DMS153 (cell line): ENCODE results near the gene CSK.
"Not testable (repeated sequence)": the region's sequence is repeated elsewhere in the genome, so short reads cannot be mapped to it uniquely, and the experiment has no call there.

ENCODE experiments used
- DNase-seq: peaks from one replicate; lab custom pipeline; 2025; lab: John Stamatoyannopoulos, UW

The CSK gene

DNA sequence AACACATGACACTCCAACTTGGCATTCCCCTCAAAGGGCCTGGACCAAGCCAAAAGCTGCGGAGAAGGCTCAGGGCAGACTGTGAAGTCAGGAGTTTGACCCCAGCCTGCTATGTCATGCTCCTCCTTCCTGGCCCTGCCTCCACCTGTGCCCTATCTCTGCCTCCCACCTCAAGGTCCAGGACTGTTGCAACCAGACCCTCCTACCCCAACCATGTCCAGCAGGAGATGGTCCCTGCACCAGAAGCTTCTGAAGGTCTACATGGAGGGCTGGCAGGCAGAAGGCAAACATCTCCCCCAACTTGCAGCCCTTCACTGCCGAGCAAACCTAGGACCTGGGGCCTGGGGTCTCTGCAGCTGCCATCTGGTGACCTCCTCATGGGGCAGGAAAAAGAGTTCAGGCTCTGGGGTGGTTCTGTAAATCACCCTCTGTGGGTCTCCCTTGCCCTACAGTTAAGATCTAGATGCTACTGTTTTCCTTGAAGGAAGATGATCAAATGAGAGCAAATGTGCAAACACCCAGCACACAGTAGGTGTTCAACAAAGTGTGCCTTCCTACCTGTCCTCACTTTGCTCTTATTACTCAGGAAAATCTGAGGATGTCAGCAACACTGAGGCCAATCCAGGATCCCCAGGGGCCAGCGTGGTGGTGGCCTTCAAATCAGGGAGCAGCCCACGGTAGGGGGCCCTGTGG is 11.5 kb upstream of the CSK start:
- DNase-seq: no peak

DNA sequence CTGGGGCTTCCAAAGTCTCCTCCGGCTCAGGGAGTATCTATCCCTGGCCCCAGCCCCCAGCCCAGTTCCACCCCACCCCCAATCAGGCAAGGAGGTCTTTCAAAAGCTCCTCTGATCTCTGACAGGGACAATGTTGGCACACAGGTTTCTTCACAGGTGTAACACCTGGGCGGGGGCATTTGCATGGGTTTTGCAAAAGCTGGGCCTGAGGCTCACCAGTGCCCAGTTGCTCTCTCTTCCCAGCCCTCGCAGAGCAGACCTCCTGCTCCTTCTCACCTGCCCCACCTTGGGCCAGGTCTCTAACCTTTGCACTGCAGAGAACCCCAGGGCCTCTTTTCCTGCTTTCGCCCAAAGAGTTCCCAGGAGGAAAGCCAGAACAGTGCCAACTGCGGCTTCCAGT is 8.6 kb upstream of the CSK start:
- no peak for DNase-seq

DNA sequence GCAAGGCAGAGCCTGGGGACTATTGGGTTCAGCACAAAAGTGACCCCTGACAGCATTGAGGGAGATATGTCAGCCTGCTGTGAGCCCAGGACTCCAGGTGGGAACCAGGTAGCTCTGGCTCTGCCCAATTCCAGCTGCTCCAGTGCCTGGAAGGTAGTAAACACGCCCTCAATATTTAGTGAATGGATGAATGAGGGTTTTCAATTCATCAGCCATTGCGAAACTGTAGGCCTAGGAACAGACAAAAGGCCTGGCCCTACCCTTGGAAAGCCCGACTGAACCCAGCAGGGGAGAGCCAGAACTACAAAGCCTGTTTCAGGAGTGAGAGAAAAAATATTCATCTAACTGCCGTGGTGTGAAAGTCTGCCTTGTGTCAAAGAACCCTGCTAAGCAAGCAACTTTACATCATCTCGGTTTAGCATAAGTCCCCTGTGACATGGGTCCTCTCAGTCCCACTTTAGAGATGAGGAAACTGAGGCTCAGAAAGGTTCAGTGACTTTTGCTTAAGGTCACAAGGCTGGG is 8.1 kb upstream of the CSK start:
- peak; percentile 27 for DNase-seq

DNA sequence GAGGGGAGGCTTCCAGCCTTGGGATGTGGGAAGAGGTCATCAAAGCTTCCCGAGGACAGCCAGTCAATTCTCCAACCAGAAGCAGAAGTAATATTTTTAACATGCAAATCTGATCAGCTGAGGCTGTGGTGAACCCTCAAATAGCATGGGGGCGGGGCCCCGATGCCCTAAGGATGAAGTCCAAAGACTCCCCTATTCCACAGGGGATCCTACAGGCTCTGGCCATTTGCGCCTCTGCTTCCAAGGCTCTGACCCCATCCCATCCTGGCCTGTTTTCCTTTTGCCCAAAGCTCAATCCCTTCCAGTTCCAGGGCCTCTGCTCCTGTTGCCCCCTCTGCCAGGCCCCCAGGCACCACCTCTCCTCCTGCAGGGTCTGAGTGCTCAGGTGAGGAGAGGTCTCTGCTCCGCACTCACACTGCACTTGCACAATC is 6.7 kb upstream of the CSK start:
- DNase-seq: no peak

DNA sequence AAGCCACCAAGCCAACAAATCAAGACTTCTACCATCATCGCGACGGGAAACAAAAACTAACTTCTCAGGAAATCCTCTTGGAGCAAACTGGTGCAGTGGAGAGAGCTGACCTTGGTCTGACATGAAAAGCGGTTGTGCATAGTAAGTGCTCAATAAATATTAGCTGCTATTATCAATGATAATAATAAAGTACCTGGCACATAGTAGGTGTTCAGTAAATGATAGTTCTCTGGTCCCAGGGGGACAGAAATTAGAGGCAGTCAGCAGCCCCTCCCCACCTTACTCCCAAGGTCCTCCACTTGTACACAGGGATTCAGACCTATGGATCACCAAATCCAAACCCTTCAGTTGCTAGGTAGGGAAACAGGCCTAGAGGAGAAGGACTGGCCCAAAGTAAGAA is 6.0 kb upstream of the CSK start:
- no peak for DNase-seq

GRCh38 chr15:74776821-74777768 is 4.8 kb upstream of the CSK start:
- DNase-seq: no peak

GRCh38 chr15:74777769-74778598 is 3.9 kb upstream of the CSK start:
- no peak for DNase-seq

DNA sequence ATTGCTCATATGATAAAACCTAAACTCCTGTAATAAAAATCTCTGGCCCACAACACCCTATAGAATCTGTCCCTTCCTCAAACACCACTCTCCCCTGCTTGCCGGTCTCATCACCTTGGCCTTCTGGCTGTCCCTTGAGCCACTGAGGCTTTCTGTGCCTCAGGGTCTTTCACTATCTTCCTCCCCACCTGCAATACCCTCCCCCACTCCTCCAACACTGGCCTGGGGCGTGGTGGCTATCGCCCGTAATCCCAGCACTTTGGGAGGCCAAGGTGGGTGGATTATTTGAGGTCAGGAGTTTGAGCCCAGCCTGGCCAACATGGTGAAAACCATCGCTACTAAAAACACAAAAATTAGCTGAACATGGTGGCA is 3.3 kb upstream of the CSK start:
- DNase-seq: no peak

- DNase-seq: no peak
These were observed 2.7 kb upstream of the CSK start for GRCh38 chr15:74779162-74779648.

GRCh38 chr15:74780523-74781430 is 1.1 kb upstream of the CSK start:
- DNase-seq: no peak

DNA sequence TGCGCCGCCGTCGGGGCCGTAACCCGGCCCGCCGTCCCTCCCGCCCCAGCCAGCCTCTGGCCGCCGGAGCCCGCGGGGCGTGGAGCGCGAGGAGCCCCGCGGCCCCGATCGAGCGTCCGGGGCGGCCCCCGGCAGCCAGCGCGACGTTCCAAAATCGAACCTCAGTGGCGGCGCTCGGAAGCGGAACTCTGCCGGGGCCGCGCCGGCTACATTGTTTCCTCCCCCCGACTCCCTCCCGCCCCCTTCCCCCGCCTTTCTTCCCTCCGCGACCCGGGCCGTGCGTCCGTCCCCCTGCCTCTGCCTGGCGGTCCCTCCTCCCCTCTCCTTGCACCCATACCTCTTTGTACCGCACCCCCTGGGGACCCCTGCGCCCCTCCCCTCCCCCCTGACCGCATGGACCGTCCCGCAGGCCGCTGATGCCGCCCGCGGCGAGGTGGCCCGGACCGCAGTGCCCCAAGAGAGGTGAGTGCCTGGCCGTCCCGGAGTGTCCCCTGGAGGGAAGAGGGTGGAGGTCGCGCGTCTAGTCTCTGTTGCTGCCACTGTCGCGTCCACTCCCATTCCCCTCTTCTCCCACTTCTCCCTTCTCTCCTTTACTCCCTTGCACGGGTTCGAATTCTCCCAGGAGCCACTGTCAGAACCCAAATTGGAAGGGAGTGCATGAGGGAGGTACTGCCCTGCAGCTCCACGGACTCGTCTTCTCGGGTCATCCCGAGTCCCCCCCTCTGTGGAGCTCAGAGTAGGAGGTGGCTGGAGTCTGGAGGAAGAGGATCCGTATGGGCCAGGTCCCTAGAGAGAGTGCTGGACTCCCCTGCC is 585 bp downstream of the CSK start:
- no peak for DNase-seq

GRCh38 chr15:74783072-74783807 is 1.4 kb downstream of the CSK start:
- no peak for DNase-seq

- no peak for DNase-seq
These were observed 1.9 kb downstream of the CSK start for GRCh38 chr15:74783808-74784175.

DNA sequence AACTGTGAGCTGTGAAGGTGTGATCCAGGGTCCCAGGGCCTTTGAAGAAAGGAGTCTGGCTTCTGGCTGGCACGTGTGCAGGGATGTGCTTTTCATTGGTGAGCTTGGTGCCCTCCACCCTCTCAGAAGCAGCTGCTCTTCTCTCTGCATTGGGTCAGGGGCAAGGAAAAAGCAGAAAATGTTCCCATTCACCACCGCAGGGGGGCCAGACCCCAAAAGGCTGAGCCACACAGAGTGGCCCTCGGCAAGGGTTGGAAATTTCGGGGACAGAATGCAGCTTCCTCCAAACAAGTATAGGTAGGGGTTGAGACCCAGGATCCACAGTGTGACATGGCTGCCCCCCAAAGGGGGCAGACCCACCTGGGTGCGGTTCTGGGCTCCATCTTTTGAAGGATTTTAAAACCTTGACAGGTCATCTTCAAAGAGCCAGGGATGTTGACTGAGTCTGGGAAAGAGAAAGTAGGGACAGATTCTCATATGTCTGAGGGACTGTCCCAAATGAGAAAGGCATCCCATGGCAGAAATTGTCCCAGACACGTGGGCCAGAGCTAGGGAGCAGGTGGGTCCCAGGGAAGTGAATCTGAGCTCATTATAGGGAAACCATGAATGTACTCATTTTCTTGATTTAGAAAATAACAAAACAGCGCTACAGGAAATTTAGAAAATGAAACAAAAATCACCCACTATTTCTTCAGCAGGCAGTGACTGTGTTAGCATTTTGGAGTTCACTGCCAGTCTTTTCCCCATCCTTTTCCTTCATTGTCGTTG is 2.7 kb downstream of the CSK start:
- DNase-seq: no peak

DNA sequence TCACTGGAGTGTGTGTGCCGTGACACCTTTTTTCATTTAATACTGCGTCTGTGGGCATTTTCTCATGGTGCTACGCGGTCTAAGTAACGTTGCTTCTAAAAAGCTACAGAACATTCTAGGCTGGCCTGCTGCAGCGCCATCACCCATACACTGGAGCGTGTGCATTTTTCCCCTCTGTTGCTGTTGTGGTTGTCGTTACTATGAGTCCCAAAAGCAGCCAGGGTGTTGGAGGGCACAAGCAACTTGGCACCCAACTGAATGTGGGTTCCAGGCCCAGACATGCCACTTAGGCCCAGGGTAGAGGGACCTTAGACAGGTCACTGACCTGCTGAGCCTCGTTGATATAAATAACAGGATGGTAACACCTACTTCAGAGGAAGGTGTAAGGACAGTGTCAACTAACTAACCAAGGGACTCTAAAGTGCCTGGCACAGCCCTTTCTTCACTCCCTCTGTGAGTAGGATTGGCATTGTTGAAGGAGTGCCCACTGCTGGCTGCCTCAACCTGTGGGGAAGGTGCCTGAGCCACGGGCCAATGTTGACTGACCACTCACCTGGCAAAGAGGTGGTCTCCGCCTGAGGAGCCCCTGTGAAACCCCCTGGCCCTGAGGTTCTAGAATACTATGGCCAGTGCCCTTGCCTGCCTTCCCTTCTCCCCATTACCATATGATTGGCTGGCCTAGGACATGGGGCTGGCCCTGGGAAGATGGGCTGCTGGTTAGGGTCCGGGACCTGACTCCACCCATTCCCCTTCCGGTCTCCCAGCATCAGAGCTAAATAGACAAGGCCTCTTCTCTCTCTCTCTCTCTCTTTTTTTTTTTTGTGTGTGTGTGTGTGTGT is 3.5 kb downstream of the CSK start:
- DNase-seq: no peak

GRCh38 chr15:74786081-74786480 is 4.2 kb downstream of the CSK start:
- not testable (repeated sequence) for DNase-seq

GRCh38 chr15:74786551-74787165 is 4.8 kb downstream of the CSK start:
- no peak for DNase-seq
